GM20000 (cell line): Measurements from ENCODE around the gene KIRREL1.

ENCODE experiments used
- DNase-seq: peaks from one replicate; pipeline ENCODE4 v3.0.0; 2012; ENCODE audit warnings: low spot score
- TF ChIP-seq, protein P1 (sequence below): IDR thresholded peaks from 2 replicates; pipeline ENCODE4 v1.5.1; 2012; ENCODE audit warnings: mild to moderate bottlenecking, control low read depth; ENCODE audit errors: extremely low read depth, missing control alignments

Gene KIRREL1

DNA sequence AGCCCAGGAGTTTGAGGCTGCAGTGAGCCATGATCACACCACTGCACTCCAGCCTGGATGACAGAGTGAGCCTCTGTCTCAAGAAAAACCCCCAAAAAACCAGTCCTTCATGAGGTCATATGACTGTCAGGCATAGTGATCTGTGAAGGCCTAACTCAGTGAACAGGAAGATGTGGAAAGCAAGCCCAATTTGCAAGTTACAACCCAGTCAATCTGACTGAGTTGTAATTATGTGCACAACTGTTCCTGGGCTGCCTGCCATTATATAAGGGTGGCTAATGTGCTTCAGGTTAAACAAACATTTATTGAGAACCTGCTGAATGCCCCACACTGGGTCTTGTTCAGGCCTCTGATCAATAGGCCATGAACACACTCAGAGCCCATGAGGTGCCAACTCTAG is 38.2 kb upstream of the KIRREL1 start:
- no peak for DNase-seq
- TF ChIP-seq, protein P1, sequence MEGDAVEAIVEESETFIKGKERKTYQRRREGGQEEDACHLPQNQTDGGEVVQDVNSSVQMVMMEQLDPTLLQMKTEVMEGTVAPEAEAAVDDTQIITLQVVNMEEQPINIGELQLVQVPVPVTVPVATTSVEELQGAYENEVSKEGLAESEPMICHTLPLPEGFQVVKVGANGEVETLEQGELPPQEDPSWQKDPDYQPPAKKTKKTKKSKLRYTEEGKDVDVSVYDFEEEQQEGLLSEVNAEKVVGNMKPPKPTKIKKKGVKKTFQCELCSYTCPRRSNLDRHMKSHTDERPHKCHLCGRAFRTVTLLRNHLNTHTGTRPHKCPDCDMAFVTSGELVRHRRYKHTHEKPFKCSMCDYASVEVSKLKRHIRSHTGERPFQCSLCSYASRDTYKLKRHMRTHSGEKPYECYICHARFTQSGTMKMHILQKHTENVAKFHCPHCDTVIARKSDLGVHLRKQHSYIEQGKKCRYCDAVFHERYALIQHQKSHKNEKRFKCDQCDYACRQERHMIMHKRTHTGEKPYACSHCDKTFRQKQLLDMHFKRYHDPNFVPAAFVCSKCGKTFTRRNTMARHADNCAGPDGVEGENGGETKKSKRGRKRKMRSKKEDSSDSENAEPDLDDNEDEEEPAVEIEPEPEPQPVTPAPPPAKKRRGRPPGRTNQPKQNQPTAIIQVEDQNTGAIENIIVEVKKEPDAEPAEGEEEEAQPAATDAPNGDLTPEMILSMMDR: no peak

DNA sequence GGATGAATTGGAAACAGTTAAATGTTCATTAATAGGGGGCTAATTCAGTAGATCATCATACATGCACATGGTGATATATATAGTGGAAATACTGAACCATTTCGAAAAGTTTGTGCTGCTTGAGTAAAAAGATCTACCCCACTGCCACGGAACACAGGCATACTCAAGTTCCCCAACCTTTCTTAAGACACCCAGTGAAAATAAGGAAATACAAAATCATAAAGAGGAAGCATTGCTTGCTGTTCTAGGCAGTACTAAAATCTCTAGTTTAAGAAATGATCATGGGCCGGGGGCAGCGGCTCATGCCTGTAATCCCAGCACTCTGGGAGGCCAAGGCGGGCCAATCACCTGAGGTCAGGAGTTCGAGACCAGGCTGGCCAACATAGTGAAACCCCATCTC is 37.6 kb upstream of the KIRREL1 start:
- TF ChIP-seq, protein P1: no peak
- no peak for DNase-seq

DNA sequence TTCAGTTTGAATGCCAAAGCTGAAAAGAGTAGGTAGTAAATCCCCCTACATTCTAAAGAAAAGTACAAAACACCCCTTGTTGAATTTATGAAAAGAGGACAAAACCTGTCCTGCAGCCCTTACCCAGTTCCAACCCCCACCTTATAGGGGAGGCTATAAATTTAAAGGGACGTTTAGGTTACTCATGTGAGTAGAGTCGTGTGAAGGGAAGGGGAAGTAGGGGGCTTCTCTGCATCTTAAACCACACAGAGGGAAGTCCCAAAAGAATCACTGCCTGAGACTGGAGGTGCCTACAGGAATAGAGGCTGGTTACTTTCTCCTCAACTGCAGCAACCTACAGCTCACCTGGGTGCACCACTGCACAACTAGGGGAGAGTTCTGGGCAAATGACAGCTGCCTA is 36.7 kb upstream of the KIRREL1 start:
- TF ChIP-seq, protein P1: no peak

DNA sequence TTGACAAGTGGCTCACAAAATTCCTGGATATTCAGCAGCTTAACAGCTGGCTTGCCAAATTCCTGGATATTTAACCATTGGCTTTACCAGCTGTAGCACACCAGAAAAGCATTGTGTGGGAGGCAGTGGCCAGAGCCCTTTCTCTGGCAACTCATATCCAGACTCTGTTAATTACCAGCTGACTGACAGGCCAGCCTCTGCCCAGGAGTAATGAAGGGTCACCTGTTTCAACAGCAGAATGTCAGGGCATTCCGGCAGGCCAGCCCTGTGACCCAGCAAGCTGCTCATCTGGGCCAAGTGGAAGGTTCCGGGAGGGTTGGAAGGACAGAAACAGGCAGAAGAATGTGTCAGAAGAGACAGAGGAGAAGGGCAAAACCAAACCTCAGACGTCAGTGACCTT is 35.2 kb upstream of the KIRREL1 start:
- TF ChIP-seq, protein P1: no peak
- DNase-seq: no peak

More for the DNA sequence above, 36.7 kb upstream of the KIRREL1 start:
- DNase-seq: no peak

DNA sequence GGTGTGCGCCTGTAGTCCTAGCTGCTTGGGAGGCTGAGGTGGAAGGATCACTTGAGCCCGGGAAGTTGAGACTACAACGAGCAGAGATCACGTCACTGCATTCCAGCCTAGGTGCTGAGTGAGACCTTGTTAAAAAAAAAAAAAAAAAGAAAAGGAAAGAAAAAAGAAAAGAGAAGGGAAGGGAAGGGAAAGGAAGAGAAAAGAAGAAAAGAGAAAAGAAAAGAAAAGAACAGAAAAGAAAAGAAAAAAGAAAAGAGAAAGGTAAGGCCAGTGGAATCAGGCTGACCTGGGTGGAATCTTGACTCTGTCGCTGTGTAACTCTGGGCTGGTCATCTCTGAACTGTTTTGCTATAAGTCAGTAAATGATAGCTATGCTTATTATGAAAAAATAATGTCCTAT is 33.7 kb upstream of the KIRREL1 start:
- TF ChIP-seq, protein P1: no peak
- no peak for DNase-seq

DNA sequence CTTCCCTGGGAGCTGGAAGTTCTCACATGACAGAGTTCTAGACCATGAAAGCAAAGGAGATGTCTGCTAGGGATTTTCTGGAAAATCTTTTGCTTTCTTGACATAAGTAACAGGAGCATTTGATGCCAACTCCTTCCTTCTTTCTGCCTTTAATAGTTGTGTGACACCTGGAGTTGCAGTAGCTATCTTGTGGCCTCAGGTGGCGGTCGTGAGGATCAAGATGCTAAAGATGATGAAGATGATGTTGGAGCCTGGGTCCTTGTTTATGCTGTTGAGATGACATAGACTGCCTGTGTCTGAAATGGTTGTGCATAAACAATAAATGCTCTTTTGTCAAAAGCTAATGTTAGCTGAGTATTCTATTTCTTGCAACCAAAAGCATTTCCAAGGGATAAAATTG is 32.7 kb upstream of the KIRREL1 start:
- TF ChIP-seq, protein P1: no peak
- DNase-seq: no peak

DNA sequence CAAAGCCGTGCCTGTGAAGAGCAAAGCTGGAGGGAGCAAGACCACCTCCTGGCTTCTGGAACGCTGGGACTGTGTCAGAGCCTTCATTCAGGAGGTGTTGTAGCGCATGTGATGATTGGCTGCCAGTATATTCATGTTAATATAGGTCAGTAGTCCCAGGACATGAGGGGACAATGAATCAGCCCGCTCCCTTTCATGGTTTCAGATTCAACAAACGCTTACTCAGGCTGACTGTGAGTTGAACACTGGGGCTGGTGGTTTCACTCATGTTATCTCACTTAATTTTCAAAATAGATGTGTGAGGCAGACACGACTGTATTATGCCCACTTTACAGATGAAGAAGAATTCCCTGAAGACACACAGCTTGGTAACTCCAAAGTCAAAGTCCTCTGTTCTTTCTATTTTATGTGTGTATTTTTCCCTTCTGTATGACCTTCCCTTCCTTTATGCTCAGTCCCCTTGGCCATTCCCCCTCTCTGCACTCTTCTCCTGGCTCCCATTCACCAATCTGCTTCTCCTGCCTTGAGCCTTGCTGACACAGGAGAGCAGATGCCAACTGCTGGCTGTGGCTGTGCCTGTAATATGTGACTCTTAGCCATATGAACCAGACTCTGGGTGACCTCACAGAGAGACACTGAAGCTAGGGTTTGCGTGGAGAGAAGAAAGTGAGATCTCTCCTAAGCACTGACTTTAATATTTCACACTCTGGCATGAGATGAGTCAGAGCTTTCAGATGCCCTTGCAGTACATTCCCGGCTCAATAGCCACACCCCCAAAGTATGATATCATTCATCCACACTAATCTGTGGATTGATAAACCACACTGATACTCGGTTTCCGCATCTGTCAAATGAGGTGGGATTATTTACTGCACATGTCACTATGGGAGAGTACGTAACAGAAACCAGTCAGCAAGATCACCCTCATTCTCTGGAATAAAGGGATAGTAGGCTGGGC is 31.4 kb upstream of the KIRREL1 start:
- TF ChIP-seq, protein P1: no peak
- no peak for DNase-seq
